ENCODE results near the gene ADORA2B. TPM values are rescaled to one million over a fixed set of nuclear protein-coding genes. Genes with fewer than 3 reads are reported as not detected.
"Not testable (repeated sequence)": the region's sequence is repeated elsewhere in the genome, so short reads cannot be mapped to it uniquely, and the experiment has no call there.

ADORA2B gene
- total RNA-seq, result 9.2 and 11.4 TPM in 2 replicates
- polyA plus RNA-seq, result 11.7 and 15.4 TPM in 2 replicates

DNA sequence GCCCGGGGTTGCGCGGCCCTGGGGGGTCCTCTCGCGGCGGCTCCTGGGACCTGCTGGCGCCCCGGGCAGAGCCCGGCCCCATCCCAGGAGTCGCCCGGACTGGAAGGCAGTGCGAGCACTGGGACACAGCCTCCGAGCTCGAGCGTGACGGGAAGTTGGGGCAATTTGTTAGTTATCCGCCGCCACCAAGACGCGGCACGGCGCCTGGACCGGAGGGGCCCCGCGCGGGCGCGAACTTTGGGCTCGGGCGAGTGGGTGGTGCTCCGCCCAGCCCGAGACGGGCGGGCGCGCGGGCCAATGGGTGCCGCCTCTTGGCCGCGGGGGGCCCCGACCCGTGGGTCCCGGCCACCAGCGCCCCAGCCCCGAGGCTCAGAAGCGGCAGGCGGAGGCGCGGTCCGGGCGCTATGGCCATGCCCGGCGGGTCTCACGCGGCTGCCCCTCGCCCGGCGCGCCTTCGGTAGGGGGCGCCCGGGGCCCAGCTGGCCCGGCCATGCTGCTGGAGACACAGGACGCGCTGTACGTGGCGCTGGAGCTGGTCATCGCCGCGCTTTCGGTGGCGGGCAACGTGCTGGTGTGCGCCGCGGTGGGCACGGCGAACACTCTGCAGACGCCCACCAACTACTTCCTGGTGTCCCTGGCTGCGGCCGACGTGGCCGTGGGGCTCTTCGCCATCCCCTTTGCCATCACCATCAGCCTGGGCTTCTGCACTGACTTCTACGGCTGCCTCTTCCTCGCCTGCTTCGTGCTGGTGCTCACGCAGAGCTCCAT is at the start of gene ADORA2B:
ADORA2B (plus strand) TSS at position 372 of the 768 bp plus-strand sequence; CDS start at position 491, 119 bp downstream.
- under 1% methylated on average over 60 of the region's 88 CpGs for WGBS (ENCODE audit: low lambda C conversion rate, missing lambda C conversion rate)
- Histone ChIP-seq H3K4me1 (ENCODE audit: insufficient read depth) (peaks cover 20% of the 10 kb centered on the region), H3K36me3 (replicated peaks; ENCODE audit: insufficient read depth, low read depth) (no peaks in the 10 kb centered on the region), H3K9me2 (replicated peaks; ENCODE audit: insufficient read depth) (no peaks in the 10 kb centered on the region), H3K9me3 (ENCODE audit: low read depth) (no peaks in the 10 kb centered on the region), H4K20me1 (ENCODE audit: insufficient read depth, poor library complexity, severe bottlenecking) (no peaks in the 10 kb centered on the region), H3K4me2 (peak within 1 kb of the TSS; percentile 100), H3K27ac (peak within 1 kb of the TSS; percentile 4), H2AFZ (peak within 1 kb of the TSS; percentile 73), H3K4me3 (peak within 1 kb of the TSS; percentile 83), H3K79me2 (peaks cover 24% of the 10 kb centered on the region), H3K27me3 (peaks cover 14% of the 10 kb centered on the region)
- DNase-seq (ENCODE audit: low spot score), result peak; percentile 80
- TF ChIP-seq EZH2phosphoT487 (IDR thresholded peaks at IDR 0.05; ENCODE audit: low read depth, severe bottlenecking, unreplicated experiment) (no peak), CTCF (IDR thresholded peaks at IDR 0.05; ENCODE audit: poor library complexity) (peak; percentile 48), EZH2 (IDR thresholded peaks at IDR 0.05; ENCODE audit: borderline replicate concordance) (no peak)

DNA sequence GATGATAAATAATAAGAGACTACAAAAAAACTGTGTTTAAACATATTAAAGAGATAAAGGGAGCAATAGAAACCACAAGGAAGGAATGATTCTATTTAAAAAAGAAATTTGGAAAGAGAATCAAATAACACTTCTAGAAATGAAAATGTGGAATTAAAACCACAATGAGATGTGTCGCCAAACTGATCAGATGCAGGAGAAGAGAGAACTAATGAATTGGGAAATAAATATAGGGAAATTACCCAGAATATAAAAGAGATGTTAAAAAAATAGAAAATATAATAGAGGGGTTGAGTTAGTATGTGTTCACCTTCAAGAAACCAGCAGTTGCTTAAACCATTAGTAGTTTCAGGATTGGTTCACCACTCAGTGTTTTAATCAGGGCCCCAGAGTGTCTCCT is 48.7 kb upstream of the ADORA2B start:
- Histone ChIP-seq H3K4me2 (no peak overlapping the region), H3K9me3 (ENCODE audit: low read depth) (no peaks in the 10 kb centered on the region), H3K79me2 (no peaks in the 10 kb centered on the region), H3K36me3 (replicated peaks; ENCODE audit: insufficient read depth, low read depth) (no peaks in the 10 kb centered on the region), H3K4me1 (ENCODE audit: insufficient read depth) (peaks cover 6% of the 10 kb centered on the region), H2AFZ (no peak overlapping the region), H3K27me3 (no peaks in the 10 kb centered on the region), H3K27ac (no peak overlapping the region), H3K9me2 (replicated peaks; ENCODE audit: insufficient read depth) (no peaks in the 10 kb centered on the region), H4K20me1 (ENCODE audit: insufficient read depth, poor library complexity, severe bottlenecking) (no peaks in the 10 kb centered on the region), H3K4me3 (no peak overlapping the region)
- DNase-seq (ENCODE audit: low spot score), result no peak
- WGBS (ENCODE audit: low lambda C conversion rate, missing lambda C conversion rate), result 93% methylated on average over 1 of the region's 1 CpG
- TF ChIP-seq EZH2phosphoT487 (IDR thresholded peaks at IDR 0.05; ENCODE audit: low read depth, severe bottlenecking, unreplicated experiment) (no peak), EZH2 (IDR thresholded peaks at IDR 0.05; ENCODE audit: borderline replicate concordance) (no peak), CTCF (IDR thresholded peaks at IDR 0.05; ENCODE audit: poor library complexity) (no peak)

DNA sequence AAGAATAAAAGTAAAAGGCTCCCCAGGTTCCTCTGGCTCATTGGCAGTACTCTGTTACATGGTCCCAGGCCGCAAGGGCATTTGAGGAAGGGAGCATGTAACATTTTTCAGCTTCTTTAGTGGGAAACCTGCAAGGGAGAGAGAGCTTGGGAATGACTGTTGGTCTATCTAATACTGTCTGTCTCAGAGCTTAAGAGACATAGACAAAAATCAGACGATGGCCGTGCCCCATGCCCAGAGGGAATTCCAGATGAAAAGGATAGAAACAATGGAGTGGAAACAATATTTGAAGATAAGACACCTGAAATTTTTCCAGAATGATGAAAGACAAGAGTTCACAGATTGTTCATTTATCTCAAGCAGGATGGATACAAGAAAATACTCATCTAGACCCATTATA is 48.1 kb upstream of the ADORA2B start:
- Histone ChIP-seq H3K79me2 (no peaks in the 10 kb centered on the region), H3K4me3 (no peak overlapping the region), H3K9me2 (replicated peaks; ENCODE audit: insufficient read depth) (no peaks in the 10 kb centered on the region), H3K36me3 (replicated peaks; ENCODE audit: insufficient read depth, low read depth) (no peaks in the 10 kb centered on the region), H3K27ac (no peak overlapping the region), H4K20me1 (ENCODE audit: insufficient read depth, poor library complexity, severe bottlenecking) (no peaks in the 10 kb centered on the region), H3K9me3 (ENCODE audit: low read depth) (no peaks in the 10 kb centered on the region), H3K4me1 (ENCODE audit: insufficient read depth) (peaks cover 6% of the 10 kb centered on the region), H3K27me3 (no peaks in the 10 kb centered on the region), H3K4me2 (no peak overlapping the region), H2AFZ (no peak overlapping the region)
- TF ChIP-seq EZH2 (IDR thresholded peaks at IDR 0.05; ENCODE audit: borderline replicate concordance) (no peak), CTCF (IDR thresholded peaks at IDR 0.05; ENCODE audit: poor library complexity) (no peak), EZH2phosphoT487 (IDR thresholded peaks at IDR 0.05; ENCODE audit: low read depth, severe bottlenecking, unreplicated experiment) (no peak)
- 79% methylated on average over 3 of the region's 3 CpGs for WGBS (ENCODE audit: low lambda C conversion rate, missing lambda C conversion rate)
- no peak for DNase-seq (ENCODE audit: low spot score)

GRCh38 chr17:15899596-15899995 is 45.3 kb upstream of the ADORA2B start:
- WGBS (ENCODE audit: low lambda C conversion rate, missing lambda C conversion rate), result 95% methylated on average over 4 of the region's 4 CpGs
- not testable (repeated sequence) for H3K27ac ChIP-seq; DNase-seq (ENCODE audit: low spot score); H3K27me3 ChIP-seq; H3K4me3 ChIP-seq; H4K20me1 ChIP-seq (ENCODE audit: insufficient read depth, poor library complexity, severe bottlenecking); H3K9me2 ChIP-seq (replicated peaks; ENCODE audit: insufficient read depth); H3K36me3 ChIP-seq (replicated peaks; ENCODE audit: insufficient read depth, low read depth); H2AFZ ChIP-seq; H3K4me2 ChIP-seq; H3K79me2 ChIP-seq; H3K9me3 ChIP-seq (ENCODE audit: low read depth); H3K4me1 ChIP-seq (ENCODE audit: insufficient read depth)

All from hepatocyte (in vitro differentiated cells).